Measurements from ENCODE around the gene SLC22A5.

DNA sequence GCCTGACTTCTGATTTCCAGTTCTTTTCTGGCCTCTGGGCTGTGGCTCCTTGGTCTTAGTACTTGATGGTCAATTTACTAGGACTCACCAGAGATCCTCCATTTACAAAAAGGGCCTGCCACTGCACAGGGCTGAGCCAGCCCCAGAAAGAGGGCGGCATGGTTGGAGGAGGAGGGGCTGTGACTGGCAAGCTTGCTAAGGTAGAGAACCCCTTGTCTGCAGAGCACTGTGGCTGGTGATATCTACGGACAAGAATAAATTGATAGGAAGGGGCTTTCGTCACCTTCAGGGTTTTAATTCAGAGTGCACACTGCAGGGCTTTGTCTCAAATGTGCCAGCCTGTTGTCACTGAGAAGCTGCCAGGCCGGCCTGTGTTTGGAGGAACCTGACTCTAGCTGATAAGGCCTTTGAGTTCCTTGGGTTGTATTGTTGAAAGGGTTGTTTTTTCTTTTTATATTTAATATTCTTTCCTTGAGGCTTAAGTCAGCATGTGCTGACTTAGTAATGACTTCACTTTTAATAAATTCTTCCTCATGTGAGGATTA, 15.1 kb downstream of the SLC22A5 start:
- TF ChIP-seq, protein P1, sequence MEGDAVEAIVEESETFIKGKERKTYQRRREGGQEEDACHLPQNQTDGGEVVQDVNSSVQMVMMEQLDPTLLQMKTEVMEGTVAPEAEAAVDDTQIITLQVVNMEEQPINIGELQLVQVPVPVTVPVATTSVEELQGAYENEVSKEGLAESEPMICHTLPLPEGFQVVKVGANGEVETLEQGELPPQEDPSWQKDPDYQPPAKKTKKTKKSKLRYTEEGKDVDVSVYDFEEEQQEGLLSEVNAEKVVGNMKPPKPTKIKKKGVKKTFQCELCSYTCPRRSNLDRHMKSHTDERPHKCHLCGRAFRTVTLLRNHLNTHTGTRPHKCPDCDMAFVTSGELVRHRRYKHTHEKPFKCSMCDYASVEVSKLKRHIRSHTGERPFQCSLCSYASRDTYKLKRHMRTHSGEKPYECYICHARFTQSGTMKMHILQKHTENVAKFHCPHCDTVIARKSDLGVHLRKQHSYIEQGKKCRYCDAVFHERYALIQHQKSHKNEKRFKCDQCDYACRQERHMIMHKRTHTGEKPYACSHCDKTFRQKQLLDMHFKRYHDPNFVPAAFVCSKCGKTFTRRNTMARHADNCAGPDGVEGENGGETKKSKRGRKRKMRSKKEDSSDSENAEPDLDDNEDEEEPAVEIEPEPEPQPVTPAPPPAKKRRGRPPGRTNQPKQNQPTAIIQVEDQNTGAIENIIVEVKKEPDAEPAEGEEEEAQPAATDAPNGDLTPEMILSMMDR (IDR thresholded peaks at IDR 0.05), result no peak
- no peak for TF ChIP-seq POLR2AphosphoS5 (IDR thresholded peaks at IDR 0.05)
